Measurements from ENCODE around the gene ZFYVE1.

ZFYVE1 gene

DNA sequence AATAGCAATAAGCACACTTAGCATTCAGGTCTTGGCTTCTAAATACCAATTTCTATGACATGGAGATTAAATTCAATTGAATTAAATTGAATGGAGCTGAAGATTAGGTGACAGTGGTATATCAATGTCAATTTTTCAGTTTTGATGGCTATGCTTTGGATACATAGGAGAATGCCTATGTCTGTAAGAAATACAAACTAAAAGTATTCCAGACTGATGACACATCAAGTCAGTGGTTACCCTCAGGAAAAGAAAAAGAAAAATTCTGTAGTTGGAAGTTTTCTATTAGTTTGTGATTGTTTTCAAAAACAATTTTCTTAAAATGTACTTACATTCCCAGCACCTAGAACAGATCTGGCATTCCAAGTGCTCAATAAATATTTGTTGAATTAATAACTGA is 105.5 kb downstream of the ZFYVE1 start:
- no peak for DNase-seq (ENCODE audit: low read depth in 3 of 3)

DNA sequence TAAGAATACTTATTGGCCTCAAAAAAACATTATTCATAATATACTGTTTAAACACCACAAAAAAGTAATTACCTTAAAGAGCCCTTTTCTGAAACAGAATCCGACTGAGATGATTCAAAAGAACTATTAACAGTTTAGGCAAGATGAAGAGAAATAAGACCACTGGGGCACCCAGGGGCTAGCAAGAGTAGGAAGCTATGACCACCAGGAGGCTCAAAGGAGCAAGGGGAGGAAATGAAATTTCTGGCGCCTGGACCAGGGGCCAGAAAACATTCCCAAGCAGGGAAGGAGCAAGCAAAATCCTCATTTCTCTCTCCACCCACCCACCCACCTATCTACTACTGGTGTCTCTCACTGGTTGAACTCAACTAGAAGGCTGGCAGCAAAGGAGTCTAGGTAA is 106.9 kb downstream of the ZFYVE1 start:
- no peak for DNase-seq (ENCODE audit: low read depth in 3 of 3)
